SW480 (cell line): Measurements from ENCODE around the gene MAP2K3.

Source experiments
- DNase-seq: peaks from one replicate; pipeline ENCODE4 v3.0.0-alpha.2; 2016; ENCODE audit warnings: low spot score

The MAP2K3 gene

GRCh38 chr17:21282850-21283249, 1.7 kb upstream of the MAP2K3 start:
- DNase-seq = no peak

GRCh38 chr17:21283482-21284318, 811 bp upstream of the MAP2K3 start:
- DNase-seq = no peak

GRCh38 chr17:21285164-21286065, 904 bp downstream of the MAP2K3 start:
- no peak for DNase-seq

GRCh38 chr17:21286066-21286770, 1.7 kb downstream of the MAP2K3 start:
- peak; percentile 92 for DNase-seq

GRCh38 chr17:21286909-21287702, 2.6 kb downstream of the MAP2K3 start:
- peak; percentile 86 for DNase-seq

- peak; percentile 98 for DNase-seq
These were observed 3.4 kb downstream of the MAP2K3 start for GRCh38 chr17:21287703-21288449.

- DNase-seq = no peak
These were observed 4.1 kb downstream of the MAP2K3 start for GRCh38 chr17:21288571-21289017.

- DNase-seq = no peak
These were observed 4.8 kb downstream of the MAP2K3 start for GRCh38 chr17:21289175-21289901.

GRCh38 chr17:21289902-21290571, 5.5 kb downstream of the MAP2K3 start:
- no peak for DNase-seq

- DNase-seq = no peak
These were observed 6.8 kb downstream of the MAP2K3 start for GRCh38 chr17:21291357-21291756.

GRCh38 chr17:21291862-21292261, 7.4 kb downstream of the MAP2K3 start:
- no peak for DNase-seq

GRCh38 chr17:21292867-21293830, 8.6 kb downstream of the MAP2K3 start:
- no peak for DNase-seq

GRCh38 chr17:21293831-21294210, 9.3 kb downstream of the MAP2K3 start:
- DNase-seq = no peak

GRCh38 chr17:21294321-21295035, 10.0 kb downstream of the MAP2K3 start:
- DNase-seq = no peak

GRCh38 chr17:21295036-21295952, 10.8 kb downstream of the MAP2K3 start:
- no peak for DNase-seq
